Caki2 (cell line): ENCODE results near the gene LRRD1. TPM values are rescaled to one million over a fixed set of nuclear protein-coding genes. Genes with fewer than 3 reads are reported as not detected.
"Not testable (repeated sequence)": the region's sequence is repeated elsewhere in the genome, so short reads cannot be mapped to it uniquely, and the experiment has no call there.

ENCODE experiments used
- DNase-seq: peaks from one replicate; pipeline ENCODE4 v3.0.0-alpha.2; 2015; ENCODE audit warnings: low read depth
- in situ Hi-C: cut with HindIII; loops from 2 replicates; pipeline ENCODE4 v1.10.0; 2016; ENCODE audit warnings: low sequenced_read_pairs, low pct_unique_long_range_greater_than_20kb, mixed read lengths
- total RNA-seq: library from RNA; depleted of rRNA; stranded (reverse); fragments of >200 nt; shearing (Covaris generic); gene quantifications from 2 replicates; pipeline ENCODE4 v1.2.3, GENCODE V29; 2014; ENCODE audit warnings: low replicate concordance; rRNA removed

Gene LRRD1
- total RNA-seq, 1 experiment from 2014 or later: not detected

DNA sequence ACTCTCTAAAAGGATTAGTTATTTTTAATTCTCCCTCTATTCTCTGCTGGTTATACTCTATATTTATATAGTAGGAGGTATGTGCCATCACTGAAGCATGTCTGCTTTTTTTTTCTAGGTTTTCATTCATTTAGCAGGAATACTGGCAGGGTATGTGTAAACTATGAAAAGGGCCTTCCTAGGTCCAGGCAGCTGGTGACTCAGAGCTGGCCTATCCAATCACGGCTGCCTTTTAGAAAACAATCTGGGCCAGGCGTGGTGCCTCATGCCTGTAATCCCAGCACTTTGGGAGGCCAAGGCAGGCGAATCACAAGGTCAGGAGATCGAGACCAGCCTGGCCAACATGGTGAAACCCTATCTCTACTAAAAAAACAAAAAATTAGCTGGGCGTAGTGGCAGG, 76.1 kb downstream of the LRRD1 start:
- DNase-seq: peak; percentile 1
- in situ Hi-C loops: not testable (repeated sequence)

DNA sequence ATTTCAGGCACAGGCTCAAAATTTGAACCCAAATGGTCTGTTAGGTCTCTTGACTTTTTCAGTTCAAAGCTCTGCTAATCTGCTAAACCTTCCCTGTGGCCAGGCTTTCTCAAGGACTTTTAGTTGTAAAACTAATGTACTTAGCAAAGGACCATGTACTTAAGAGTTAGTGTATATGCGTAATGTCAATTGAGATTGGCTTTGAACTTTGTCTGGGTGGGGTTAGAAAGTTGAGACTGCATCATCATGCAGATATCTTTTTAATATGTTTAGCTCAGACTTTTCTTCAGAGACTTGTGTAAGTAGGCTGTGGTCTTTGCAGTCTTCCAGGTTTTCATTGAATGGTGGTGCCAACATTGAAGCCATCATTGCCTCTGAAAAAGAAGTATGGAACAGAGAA, 78.4 kb downstream of the LRRD1 start:
- no peak for DNase-seq
- in situ Hi-C loops: no loop called here

DNA sequence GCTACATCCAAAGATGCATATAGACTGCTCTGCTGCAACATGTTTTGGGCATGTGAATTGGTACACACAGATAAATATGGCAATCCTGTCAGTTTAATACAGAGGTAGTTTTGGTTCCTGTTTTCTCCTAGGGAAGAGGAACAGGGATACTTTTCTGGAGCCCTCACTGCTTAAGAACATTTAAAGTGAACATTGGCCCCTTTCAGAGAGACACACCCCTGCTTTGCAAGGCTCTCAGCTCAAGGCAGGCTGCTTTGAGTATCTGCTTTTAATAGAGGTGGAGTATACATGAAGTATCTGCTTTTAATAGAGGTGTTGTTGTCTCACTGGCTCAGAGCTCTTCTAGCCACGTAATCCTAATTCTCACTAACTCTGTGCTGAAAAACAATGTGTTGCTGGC, 83.6 kb downstream of the LRRD1 start:
- no peak for DNase-seq
- in situ Hi-C loops: no loop called here

Other genes with a start within 250 kb of the LRRD1 start
- 6.6 and 15.1 TPM in 2 replicates for gene AKAP9, start 238.3 kb downstream of the LRRD1 start, total RNA-seq
- 44.3 and 53.8 TPM in 2 replicates for gene CYP51A1, start 44.7 kb downstream of the LRRD1 start, total RNA-seq
- gene KRIT1, start 66.8 kb upstream of the LRRD1 start, total RNA-seq: 7.2 and 21.9 TPM in 2 replicates
- gene ANKIB1, start 66.8 kb upstream of the LRRD1 start, total RNA-seq: 21.3 and 24.4 TPM in 2 replicates